Panc1 (cell line): ENCODE data around the gene ORC4.

ENCODE experiments used
- CTCF ChIP-seq: fragments of 450-650 bp; IDR thresholded peaks from 2 replicates; pipeline ENCODE4 v1.5.1; 2017; ENCODE audit warnings: mild to moderate bottlenecking
- POLR2AphosphoS5 ChIP-seq: IDR thresholded peaks from 2 replicates; pipeline ENCODE4 v1.6.1; 2012; ENCODE audit warnings: mild to moderate bottlenecking, low read depth, low read length, moderate library complexity
- REST ChIP-seq, 2 experiments: IDR thresholded peaks; 2 replicates each; pipeline ENCODE4 v1.6.1; 2011 to 2012; ENCODE audit warnings: low read depth in 2 of 2, control low read depth in 1 of 2, low read length in 1 of 2, mild to moderate bottlenecking in 1 of 2, moderate library complexity in 1 of 2; ENCODE audit not compliant: insufficient read depth in 1 of 2
- SIN3A ChIP-seq: IDR thresholded peaks from 2 replicates; pipeline ENCODE4 v1.6.1; 2012; ENCODE audit warnings: low read depth, mild to moderate bottlenecking, low read length, moderate library complexity, borderline replicate concordance; ENCODE audit not compliant: insufficient read depth

- no peak for TF ChIP-seq REST (IDR thresholded peaks at IDR 0.05; ENCODE audit: insufficient read depth in 1 of 2, low read depth in 2 of 2, low read length in 1 of 2)
- no peak for TF ChIP-seq CTCF
- TF ChIP-seq POLR2AphosphoS5 = no peak
- no peak for TF ChIP-seq SIN3A
Observed at GRCh38 chr2:147934881-147935620, 85.5 kb downstream of the ORC4 start.
